Choroid plexus epithelial cell (primary cell): ENCODE data around the gene CGGBP1.

ENCODE experiments used
- DNase-seq: peaks from one replicate; pipeline ENCODE4 v3.0.0-alpha.2; 2010; ENCODE audit warnings: low read depth
- H3K4me3 ChIP-seq: 2 replicates; pipeline ENCODE4 v1.5.1; 2011; ENCODE audit warnings: low read depth, mild to moderate bottlenecking, control low read depth, low read length, moderate library complexity
- CTCF ChIP-seq: conservative IDR thresholded peaks from 2 replicates; pipeline ENCODE4 v1.5.1; 2011; ENCODE audit warnings: low read depth, mild to moderate bottlenecking, control low read depth, inconsistent platforms, low read length, moderate library complexity

Gene CGGBP1

GRCh38 chr3:88082854-88083253, 24.0 kb upstream of the CGGBP1 start:
- TF ChIP-seq CTCF = no peak
- DNase-seq = no peak
- H3K4me3 ChIP-seq = no peak overlapping the region

DNA sequence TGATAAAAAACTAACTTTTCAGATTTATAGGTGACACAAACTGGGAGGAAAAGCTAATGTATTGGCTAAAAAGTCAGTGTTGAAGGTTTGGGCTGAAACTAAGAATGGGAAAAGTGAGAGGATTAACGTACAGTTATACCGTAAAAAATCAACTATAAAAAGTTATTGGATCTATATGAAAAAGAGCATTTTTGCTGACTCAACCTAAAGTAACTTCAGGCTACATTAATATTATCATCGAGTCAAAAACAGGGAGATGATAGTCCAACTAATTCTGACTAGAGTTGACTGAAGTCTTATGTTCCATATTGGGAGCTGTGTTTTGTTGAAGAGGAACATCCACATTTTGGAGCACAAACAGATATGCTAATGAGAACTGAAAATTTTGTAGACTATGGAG, 20.1 kb upstream of the CGGBP1 start:
- no peak for DNase-seq
- H3K4me3 ChIP-seq = no peak overlapping the region
- TF ChIP-seq CTCF = no peak

DNA sequence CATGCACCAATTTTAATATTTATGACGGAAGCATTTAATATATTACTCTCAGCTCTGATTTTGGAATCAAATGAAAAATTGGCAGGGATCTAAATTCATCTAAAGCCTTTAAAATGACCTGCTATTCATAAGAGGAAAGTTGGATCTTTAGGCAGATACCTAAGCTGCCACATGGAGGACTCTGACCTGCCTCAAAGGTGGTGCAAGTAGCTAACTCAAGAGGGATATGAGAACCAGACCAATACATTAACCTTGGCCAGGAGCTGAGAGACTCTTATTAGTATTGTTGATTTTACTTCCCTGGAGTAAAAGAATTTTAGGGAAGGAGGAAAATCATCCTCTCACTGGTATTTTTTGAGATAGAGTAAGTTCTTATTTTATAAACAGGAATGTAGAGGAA, 17.9 kb upstream of the CGGBP1 start:
- TF ChIP-seq CTCF = no peak
- no peak overlapping the region for H3K4me3 ChIP-seq
- no peak for DNase-seq

- no peak for DNase-seq
- H3K4me3 ChIP-seq = no peak overlapping the region
- no peak for TF ChIP-seq CTCF
These were observed 16.7 kb upstream of the CGGBP1 start for GRCh38 chr3:88075497-88075896.

GRCh38 chr3:88075072-88075471, 16.3 kb upstream of the CGGBP1 start:
- H3K4me3 ChIP-seq = no peak overlapping the region
- no peak for DNase-seq
- no peak for TF ChIP-seq CTCF

DNA sequence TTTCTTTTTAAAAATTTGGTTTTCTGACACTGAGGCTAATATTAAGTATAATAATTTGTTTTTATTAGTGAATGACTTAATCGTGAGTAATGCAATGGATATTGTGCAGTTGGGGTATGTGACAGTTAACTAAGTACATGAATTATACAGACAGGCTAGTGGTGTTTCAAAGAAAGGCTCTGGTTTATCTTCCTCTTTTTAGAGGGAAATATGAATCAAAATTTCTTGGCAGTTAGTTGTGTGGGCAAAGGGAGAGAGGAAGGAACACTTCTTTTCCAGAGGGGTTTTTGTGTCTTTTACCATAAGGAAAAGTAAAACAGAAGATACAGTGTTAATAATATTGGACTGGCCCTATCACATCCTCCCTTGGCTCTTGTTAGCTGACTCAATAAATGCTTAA, 2.9 kb upstream of the CGGBP1 start:
- no peak overlapping the region for H3K4me3 ChIP-seq

More for the DNA sequence above, 2.9 kb upstream of the CGGBP1 start:
- no peak for DNase-seq
- TF ChIP-seq CTCF = no peak
